BE2C (cell line): Measurements from ENCODE around the gene DOK5.

ENCODE experiments used
- DNase-seq: peaks from one replicate; pipeline ENCODE4 v3.0.0-alpha.2; 2020
- H3K27me3 ChIP-seq: fragments of 250-450 bp; sonication (Bioruptor Pico); 2 replicates; pipeline ENCODE4 v1.5.1; 2020; ENCODE audit warnings: mild to moderate bottlenecking
- H3K36me3 ChIP-seq: fragments of 250-450 bp; sonication (Bioruptor Pico); 2 replicates; pipeline ENCODE4 v1.5.1; 2020; ENCODE audit warnings: mild to moderate bottlenecking
- H3K4me1 ChIP-seq: fragments of 250-450 bp; sonication (Bioruptor Pico); 2 replicates; pipeline ENCODE4 v1.5.1; 2020
- H3K4me3 ChIP-seq: 2 replicates; pipeline ENCODE4 v1.5.1; 2011; ENCODE audit warnings: low read depth, low read length
- H3K9me3 ChIP-seq: fragments of 250-450 bp; sonication (Bioruptor Pico); 2 replicates; pipeline ENCODE4 v1.5.1; 2020
- TF ChIP-seq, protein P1 (sequence below): IDR thresholded peaks from 2 replicates; pipeline ENCODE4 v1.5.1; 2012; ENCODE audit warnings: mild to moderate bottlenecking, low read depth, low read length

Gene DOK5

DNA sequence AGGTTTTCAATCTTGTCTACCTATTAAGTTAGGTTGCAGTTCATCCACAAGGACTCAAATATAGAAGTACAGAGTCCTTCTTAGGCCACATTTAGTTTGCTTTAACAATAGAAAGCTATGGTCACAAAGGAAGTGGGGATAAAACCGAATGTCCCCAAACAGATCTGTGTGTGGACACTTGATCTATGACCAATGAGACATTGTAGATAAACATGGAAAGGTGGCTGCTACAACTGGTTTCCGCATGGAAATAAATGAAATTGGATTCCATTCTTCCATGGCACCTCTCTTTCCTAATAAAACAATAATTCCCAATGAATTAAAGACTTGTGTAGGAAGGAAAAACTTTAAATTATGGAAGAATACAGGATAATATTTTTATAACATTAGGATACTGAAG is 20.4 kb upstream of the DOK5 start:
- DNase-seq: no peak
- no peak overlapping the region for H3K4me3 ChIP-seq
- H3K4me1 ChIP-seq: no peaks in the 10 kb centered on the region
- TF ChIP-seq, protein P1, sequence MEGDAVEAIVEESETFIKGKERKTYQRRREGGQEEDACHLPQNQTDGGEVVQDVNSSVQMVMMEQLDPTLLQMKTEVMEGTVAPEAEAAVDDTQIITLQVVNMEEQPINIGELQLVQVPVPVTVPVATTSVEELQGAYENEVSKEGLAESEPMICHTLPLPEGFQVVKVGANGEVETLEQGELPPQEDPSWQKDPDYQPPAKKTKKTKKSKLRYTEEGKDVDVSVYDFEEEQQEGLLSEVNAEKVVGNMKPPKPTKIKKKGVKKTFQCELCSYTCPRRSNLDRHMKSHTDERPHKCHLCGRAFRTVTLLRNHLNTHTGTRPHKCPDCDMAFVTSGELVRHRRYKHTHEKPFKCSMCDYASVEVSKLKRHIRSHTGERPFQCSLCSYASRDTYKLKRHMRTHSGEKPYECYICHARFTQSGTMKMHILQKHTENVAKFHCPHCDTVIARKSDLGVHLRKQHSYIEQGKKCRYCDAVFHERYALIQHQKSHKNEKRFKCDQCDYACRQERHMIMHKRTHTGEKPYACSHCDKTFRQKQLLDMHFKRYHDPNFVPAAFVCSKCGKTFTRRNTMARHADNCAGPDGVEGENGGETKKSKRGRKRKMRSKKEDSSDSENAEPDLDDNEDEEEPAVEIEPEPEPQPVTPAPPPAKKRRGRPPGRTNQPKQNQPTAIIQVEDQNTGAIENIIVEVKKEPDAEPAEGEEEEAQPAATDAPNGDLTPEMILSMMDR: no peak
- no peaks in the 10 kb centered on the region for H3K36me3 ChIP-seq
- no peaks in the 10 kb centered on the region for H3K9me3 ChIP-seq
- H3K27me3 ChIP-seq: no peaks in the 10 kb centered on the region

DNA sequence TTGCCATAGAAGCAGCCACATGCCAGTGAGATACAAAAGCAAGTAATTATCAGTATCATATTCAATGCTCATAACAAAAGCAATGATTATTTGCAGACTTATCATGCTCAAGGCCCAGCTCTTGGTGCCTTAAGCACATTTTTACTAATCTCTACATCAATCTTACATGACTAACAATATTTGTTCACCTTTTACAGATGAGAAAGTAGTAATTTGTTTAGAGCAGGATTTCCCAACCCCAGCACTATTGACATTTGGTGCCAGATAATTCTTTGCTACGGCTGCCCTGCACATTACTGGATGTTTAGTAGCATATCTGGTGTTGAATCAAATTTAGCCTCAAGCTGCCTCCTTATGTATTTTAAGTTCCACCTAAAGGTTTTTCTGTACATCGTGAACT is 19.0 kb upstream of the DOK5 start:
- TF ChIP-seq, protein P1: no peak
- H3K36me3 ChIP-seq: no peaks in the 10 kb centered on the region
- H3K4me3 ChIP-seq: no peak overlapping the region
- H3K27me3 ChIP-seq: no peaks in the 10 kb centered on the region
- DNase-seq: no peak
- H3K4me1 ChIP-seq: no peaks in the 10 kb centered on the region
- H3K9me3 ChIP-seq: no peaks in the 10 kb centered on the region

DNA sequence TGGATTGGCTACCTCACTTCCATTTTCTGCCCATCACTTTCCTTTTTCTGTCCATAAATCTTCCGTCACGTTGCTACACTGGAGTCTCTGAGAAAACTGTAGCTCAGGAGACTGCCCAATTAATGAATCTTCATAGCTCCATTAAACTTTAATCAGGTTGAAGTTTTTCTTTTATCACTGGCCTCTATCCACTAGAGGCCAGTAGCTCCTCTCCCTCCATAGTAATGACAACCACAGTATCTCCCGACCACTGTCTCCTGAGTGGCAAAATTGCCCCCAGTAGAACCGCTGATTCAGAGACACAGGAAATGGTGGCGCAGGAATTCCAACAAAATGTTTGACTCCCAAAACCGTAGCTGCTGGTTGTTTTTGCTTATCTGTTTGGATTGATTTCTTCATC is 18.4 kb upstream of the DOK5 start:
- no peak for DNase-seq
- Histone ChIP-seq H3K36me3 (no peaks in the 10 kb centered on the region), H3K4me1 (no peaks in the 10 kb centered on the region), H3K27me3 (no peaks in the 10 kb centered on the region), H3K9me3 (no peaks in the 10 kb centered on the region), H3K4me3 (no peak overlapping the region)
- TF ChIP-seq, protein P1: no peak

DNA sequence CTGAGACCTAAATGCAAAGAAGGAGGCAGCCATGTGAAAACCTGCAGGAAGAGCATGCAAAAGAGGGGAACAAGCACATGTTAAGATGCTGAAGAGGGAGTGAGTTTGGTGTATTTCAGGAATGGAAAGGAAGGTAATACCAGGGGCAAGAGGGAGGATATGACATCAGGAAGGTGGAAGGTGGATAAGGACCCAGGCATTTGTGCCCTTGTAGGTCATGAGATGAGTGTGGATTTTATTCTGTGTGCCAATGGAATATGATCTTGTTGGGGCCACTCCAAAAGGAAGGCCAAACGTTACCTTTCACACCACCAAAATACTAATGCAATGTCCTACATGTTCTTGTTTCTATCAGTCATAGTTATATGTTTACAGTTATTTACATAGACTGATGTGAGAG is 17.2 kb upstream of the DOK5 start:
- Histone ChIP-seq H3K4me3 (no peak overlapping the region), H3K4me1 (no peaks in the 10 kb centered on the region), H3K27me3 (no peaks in the 10 kb centered on the region), H3K9me3 (no peaks in the 10 kb centered on the region), H3K36me3 (no peaks in the 10 kb centered on the region)
- DNase-seq: no peak
- TF ChIP-seq, protein P1: no peak

DNA sequence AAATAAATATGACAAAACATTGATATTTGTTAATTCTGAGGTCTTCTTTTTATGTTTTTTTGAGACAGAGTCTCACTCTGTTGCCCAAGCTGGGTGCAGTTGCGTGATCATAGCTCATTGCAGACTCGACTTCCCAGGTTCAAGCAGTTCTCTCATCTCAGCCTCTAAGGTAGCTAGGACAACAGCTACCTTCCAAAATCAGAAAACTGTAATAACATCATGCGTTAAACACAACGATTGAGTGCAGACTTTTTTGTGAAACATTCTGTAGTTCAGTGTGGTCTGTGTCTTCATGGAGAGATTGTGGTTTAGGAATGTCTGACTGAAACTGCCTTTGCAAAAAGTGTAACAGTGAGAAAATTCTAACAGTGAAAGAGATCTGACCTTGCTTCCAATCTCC is 16.1 kb upstream of the DOK5 start:
- Histone ChIP-seq H3K9me3 (no peaks in the 10 kb centered on the region), H3K27me3 (no peaks in the 10 kb centered on the region), H3K36me3 (no peaks in the 10 kb centered on the region), H3K4me1 (no peaks in the 10 kb centered on the region), H3K4me3 (no peak overlapping the region)
- DNase-seq: no peak
- TF ChIP-seq, protein P1: no peak

DNA sequence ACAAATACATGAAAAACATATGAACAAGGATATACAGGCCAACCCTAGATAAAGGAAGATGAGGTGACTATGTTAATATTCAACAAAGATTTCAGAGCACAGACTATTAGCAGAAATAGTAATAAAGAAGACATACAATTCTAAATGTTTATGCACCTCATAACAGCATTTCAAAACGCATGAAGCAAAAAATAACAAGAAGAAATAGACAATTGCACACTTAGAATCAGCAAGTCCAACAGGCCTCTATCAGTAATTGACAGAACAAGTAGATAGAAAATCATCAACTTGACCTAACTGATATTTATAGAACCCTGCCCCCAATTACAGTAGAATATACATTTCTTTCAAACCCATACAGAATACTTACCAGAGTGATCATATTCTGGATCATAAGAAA is 11.4 kb upstream of the DOK5 start:
- no peaks in the 10 kb centered on the region for H3K4me1 ChIP-seq
- DNase-seq: no peak
- H3K27me3 ChIP-seq: no peaks in the 10 kb centered on the region
- TF ChIP-seq, protein P1: no peak
- H3K4me3 ChIP-seq: no peak overlapping the region
- no peaks in the 10 kb centered on the region for H3K9me3 ChIP-seq
- no peaks in the 10 kb centered on the region for H3K36me3 ChIP-seq
